ENCODE data around the gene MRGPRX2.

GRCh38 chr11:19073454-19074415 lies 13.2 kb upstream of the MRGPRX2 start:
- TF ChIP-seq CTCF (IDR thresholded peaks at IDR 0.05; ENCODE audit: low read length), result no peak
- TF ChIP-seq EZH2phosphoT487 (IDR thresholded peaks at IDR 0.05; ENCODE audit: low read length), result no peak
- no peak for TF ChIP-seq EZH2 (optimal IDR thresholded peaks at IDR 0.05; ENCODE audit: low read depth, low read length)
